HL-60 (cell line): ENCODE measurements around the gene MEP1B.
"Not testable (repeated sequence)": the region's sequence is repeated elsewhere in the genome, so short reads cannot be mapped to it uniquely, and the experiment has no call there.

ENCODE experiments used
- DNase-seq, 2 experiments: peaks; one replicate each; pipeline ENCODE4 v3.0.0-alpha.2; 2010 to 2020; ENCODE audit warnings: low read depth in 1 of 2, low spot score in 1 of 2
- H3K27ac ChIP-seq: fragments of 250-450 bp; sonication (Bioruptor Pico); replicated peaks from 2 replicates; pipeline ENCODE4 v1.5.1; 2020; ENCODE audit warnings: mild to moderate bottlenecking, moderate library complexity
- H3K27me3 ChIP-seq: fragments of 250-450 bp; sonication (Bioruptor Pico); 2 replicates; pipeline ENCODE4 v1.5.1; 2021; ENCODE audit warnings: mild to moderate bottlenecking, moderate library complexity; ENCODE audit not compliant: insufficient read depth, poor library complexity, severe bottlenecking
- H3K4me3 ChIP-seq: replicated peaks from 2 replicates; pipeline ENCODE4 v1.5.1; 2011; ENCODE audit warnings: mild to moderate bottlenecking, control low read depth, low read length; ENCODE audit not compliant: insufficient read depth
- GABPA ChIP-seq: IDR thresholded peaks from 2 replicates; pipeline ENCODE4 v1.6.1; 2012; ENCODE audit warnings: low read depth
- POLR2AphosphoS5 ChIP-seq: IDR thresholded peaks from 2 replicates; pipeline ENCODE4 v1.6.1; 2012; ENCODE audit warnings: low read depth
- REST ChIP-seq: IDR thresholded peaks from 2 replicates; pipeline ENCODE4 v1.6.1; 2012; ENCODE audit warnings: low read depth; ENCODE audit not compliant: insufficient replicate concordance
- SPI1 ChIP-seq: IDR thresholded peaks from 2 replicates; pipeline ENCODE4 v1.6.1; 2012; ENCODE audit warnings: low read depth, mild to moderate bottlenecking, borderline replicate concordance
- TF ChIP-seq, protein P1 (sequence below): IDR thresholded peaks from one replicate; pipeline ENCODE4 v1.5.1; 2011; ENCODE audit warnings: low read length, control low read depth, inconsistent platforms; ENCODE audit not compliant: insufficient read depth

The MEP1B gene

DNA sequence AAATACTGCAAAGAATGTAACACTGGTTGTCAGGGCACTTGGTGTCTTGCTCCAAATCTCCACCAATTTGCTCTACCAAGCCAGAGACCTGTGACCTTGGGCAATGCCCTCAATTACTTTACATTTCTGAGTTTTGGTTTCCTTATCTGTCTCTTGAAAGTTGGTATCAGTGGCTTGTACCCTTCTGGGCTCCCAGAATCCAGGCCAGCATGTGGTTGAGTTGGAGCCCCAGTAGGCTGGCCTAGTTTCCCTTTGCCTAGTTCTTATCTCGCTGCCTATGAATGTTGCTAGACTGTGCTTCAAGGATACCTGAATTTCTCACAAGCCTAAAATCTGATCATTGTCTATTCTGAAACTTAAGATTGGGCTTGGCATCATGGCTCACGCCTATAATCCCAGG, 26.6 kb downstream of the MEP1B start:
- H3K4me3 ChIP-seq: no peak overlapping the region
- TF ChIP-seq POLR2AphosphoS5: no peak
- no peak for TF ChIP-seq SPI1
- TF ChIP-seq, protein P1, sequence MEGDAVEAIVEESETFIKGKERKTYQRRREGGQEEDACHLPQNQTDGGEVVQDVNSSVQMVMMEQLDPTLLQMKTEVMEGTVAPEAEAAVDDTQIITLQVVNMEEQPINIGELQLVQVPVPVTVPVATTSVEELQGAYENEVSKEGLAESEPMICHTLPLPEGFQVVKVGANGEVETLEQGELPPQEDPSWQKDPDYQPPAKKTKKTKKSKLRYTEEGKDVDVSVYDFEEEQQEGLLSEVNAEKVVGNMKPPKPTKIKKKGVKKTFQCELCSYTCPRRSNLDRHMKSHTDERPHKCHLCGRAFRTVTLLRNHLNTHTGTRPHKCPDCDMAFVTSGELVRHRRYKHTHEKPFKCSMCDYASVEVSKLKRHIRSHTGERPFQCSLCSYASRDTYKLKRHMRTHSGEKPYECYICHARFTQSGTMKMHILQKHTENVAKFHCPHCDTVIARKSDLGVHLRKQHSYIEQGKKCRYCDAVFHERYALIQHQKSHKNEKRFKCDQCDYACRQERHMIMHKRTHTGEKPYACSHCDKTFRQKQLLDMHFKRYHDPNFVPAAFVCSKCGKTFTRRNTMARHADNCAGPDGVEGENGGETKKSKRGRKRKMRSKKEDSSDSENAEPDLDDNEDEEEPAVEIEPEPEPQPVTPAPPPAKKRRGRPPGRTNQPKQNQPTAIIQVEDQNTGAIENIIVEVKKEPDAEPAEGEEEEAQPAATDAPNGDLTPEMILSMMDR: no peak
- no peak for TF ChIP-seq GABPA
- no peak for TF ChIP-seq REST
- DNase-seq: no peak
- peaks cover 2% of the 10 kb centered on the region for H3K27me3 ChIP-seq
- no peak overlapping the region for H3K27ac ChIP-seq

GRCh38 chr18:32219431-32220018, 29.7 kb downstream of the MEP1B start:
- DNase-seq: no peak
- TF ChIP-seq SPI1 (no peak), GABPA (no peak), POLR2AphosphoS5 (no peak), REST (no peak)
- TF ChIP-seq, protein P1: no peak
- Histone ChIP-seq H3K4me3 (no peak overlapping the region), H3K27me3 (no peaks in the 10 kb centered on the region), H3K27ac (no peak overlapping the region)

GRCh38 chr18:32233348-32233747, 43.5 kb downstream of the MEP1B start:
- H3K27me3 ChIP-seq, H3K27ac ChIP-seq, H3K4me3 ChIP-seq, DNase-seq: not testable (repeated sequence)

- TF ChIP-seq REST (no peak), POLR2AphosphoS5 (no peak), SPI1 (no peak), GABPA (no peak)
- TF ChIP-seq, protein P1: no peak
- DNase-seq: no peak
- H3K27me3 ChIP-seq: peaks cover 2% of the 10 kb centered on the region
- no peak overlapping the region for H3K4me3 ChIP-seq
- no peak overlapping the region for H3K27ac ChIP-seq
Observed at GRCh38 chr18:32237049-32237448, 47.2 kb downstream of the MEP1B start.
